ENCODE data around the gene TUBD1.
A peak's percentile ranks its signal among the peaks of the same experiment; 100 is the strongest.

Gene TUBD1

DNA sequence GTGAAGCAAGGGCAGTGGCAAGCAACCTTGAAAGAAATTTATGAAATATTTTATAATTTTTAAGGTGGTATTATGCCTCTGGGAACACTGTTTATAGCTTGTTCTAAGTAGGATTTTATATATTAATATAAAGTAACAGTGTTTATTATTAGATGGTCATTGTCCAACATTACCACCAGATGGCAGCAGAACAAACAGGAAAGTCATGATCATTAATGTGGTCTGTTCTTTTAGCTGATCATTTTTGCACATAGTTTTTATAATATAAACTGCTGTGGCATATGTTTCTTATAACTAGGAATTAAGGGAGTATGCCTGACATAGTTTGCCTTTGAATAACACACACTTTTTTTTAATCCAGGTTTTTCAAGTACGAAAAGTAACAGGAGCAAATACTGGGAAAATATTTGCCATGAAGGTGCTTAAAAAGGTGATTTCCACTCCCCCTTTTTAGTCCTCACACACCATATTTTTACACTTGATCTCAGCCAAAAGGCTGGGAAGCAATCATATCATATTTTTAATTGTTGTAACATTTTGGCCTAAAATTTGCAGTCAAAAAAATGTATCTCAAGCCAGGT lies 21.6 kb upstream of the TUBD1 start:
- Histone ChIP-seq H3K36me3 (ENCODE audit: control insufficient read depth in 1 of 2, insufficient read depth in 2 of 2, low read length in 2 of 2) (peaks cover 22 to 32% of the 10 kb centered on the region in 2 experiments), H3K18ac (ENCODE audit: low read length) (no peak overlapping the region), H3K4me2 (ENCODE audit: low read length) (no peak overlapping the region), H4K91ac (ENCODE audit: low read depth, low read length) (no peak overlapping the region), H4K12ac (ENCODE audit: low read depth, low read length) (no peak overlapping the region), H3K27ac (ENCODE audit: low read depth, low read length) (no peak overlapping the region), H3K9ac (ENCODE audit: low read length) (no peak overlapping the region), H2BK120ac (ENCODE audit: insufficient read depth, low read length, poor library complexity) (no peak overlapping the region), H2BK5ac (ENCODE audit: low read depth, low read length, poor library complexity) (no peak overlapping the region), H3K14ac (ENCODE audit: low read length) (no peak overlapping the region), H3K27me3 (ENCODE audit: insufficient read depth, low read length) (no peaks in the 10 kb centered on the region), H4K8ac (ENCODE audit: low read depth, low read length) (no peak overlapping the region), H2BK12ac (ENCODE audit: low read length) (no peak overlapping the region), H3K79me1 (ENCODE audit: low read length) (no peaks in the 10 kb centered on the region), H3K79me2 (ENCODE audit: control insufficient read depth, insufficient read depth, low read length, poor library complexity) (no peaks in the 10 kb centered on the region), H3K23ac (ENCODE audit: low read length) (no peak overlapping the region), H3K4ac (ENCODE audit: low read depth, low read length) (no peak overlapping the region), H3K4me1 (ENCODE audit: control insufficient read depth in 1 of 2, insufficient read depth in 2 of 2, low read length in 2 of 2) (no peaks in the 10 kb centered on the region), H3K9me3 (ENCODE audit: insufficient read depth, low read depth, low read length) (no peaks in the 10 kb centered on the region), H3K4me3 (ENCODE audit: low read depth, low read length) (no peak overlapping the region), H2AFZ (ENCODE audit: insufficient read depth, low read length, poor library complexity) (no peak overlapping the region), H2AK5ac (ENCODE audit: low read length) (no peak overlapping the region)
- WGBS (ENCODE audit: extremely low coverage, insufficient coverage, insufficient read length): no CpG with 5 or more reads among the region's 1 CpG
- DNase-seq: peak in 1 of 2 donors; percentile 70

DNA sequence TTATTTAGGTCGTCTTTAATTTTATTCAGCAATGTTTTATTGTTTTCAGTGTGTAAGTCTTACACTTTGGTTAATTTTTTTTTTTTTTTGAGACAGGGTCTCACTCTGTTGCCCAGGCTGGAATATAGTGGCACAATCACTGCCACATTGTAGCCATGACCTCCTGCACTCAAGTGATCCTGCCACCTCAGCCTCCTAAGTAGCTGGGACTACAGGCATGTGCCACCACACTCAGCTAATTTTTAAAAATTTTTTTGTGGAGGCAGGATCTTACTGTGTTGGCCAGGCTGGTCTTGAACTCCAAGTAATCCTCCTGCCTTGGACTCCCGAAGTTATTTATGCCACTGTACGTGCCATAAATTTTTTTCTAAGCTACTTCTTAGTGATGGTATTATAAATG lies 14.7 kb upstream of the TUBD1 start:
- H4K12ac ChIP-seq (ENCODE audit: low read depth, low read length): no peak overlapping the region
- no peak overlapping the region for H4K8ac ChIP-seq (ENCODE audit: low read depth, low read length)
- H2AK5ac ChIP-seq (ENCODE audit: low read length): no peak overlapping the region
- no peak overlapping the region for H3K4me2 ChIP-seq (ENCODE audit: low read length)
- H3K9ac ChIP-seq (ENCODE audit: low read length): no peak overlapping the region
- H3K36me3 ChIP-seq (ENCODE audit: control insufficient read depth in 1 of 2, insufficient read depth in 2 of 2, low read length in 2 of 2): peaks cover 0 to 4% of the 10 kb centered on the region in 2 experiments
- no peak overlapping the region for H4K91ac ChIP-seq (ENCODE audit: low read depth, low read length)
- no peak overlapping the region for H2BK12ac ChIP-seq (ENCODE audit: low read length)
- no peak overlapping the region for H3K23ac ChIP-seq (ENCODE audit: low read length)
- H2BK5ac ChIP-seq (ENCODE audit: low read depth, low read length, poor library complexity): no peak overlapping the region
- H3K14ac ChIP-seq (ENCODE audit: low read length): no peak overlapping the region
- H3K9me3 ChIP-seq (ENCODE audit: insufficient read depth, low read depth, low read length): no peaks in the 10 kb centered on the region
- no peaks in the 10 kb centered on the region for H3K79me2 ChIP-seq (ENCODE audit: control insufficient read depth, insufficient read depth, low read length, poor library complexity)
- no CpG with 5 or more reads among the region's 3 CpGs for WGBS (ENCODE audit: extremely low coverage, insufficient coverage, insufficient read length)
- no peaks in the 10 kb centered on the region for H3K4me1 ChIP-seq (ENCODE audit: control insufficient read depth in 1 of 2, insufficient read depth in 2 of 2, low read length in 2 of 2)
- no peaks in the 10 kb centered on the region for H3K79me1 ChIP-seq (ENCODE audit: low read length)
- DNase-seq: no peak
- H3K4me3 ChIP-seq (ENCODE audit: low read depth, low read length): no peak overlapping the region
- no peak overlapping the region for H3K27ac ChIP-seq (ENCODE audit: low read depth, low read length)
- no peak overlapping the region for H2BK120ac ChIP-seq (ENCODE audit: insufficient read depth, low read length, poor library complexity)
- no peak overlapping the region for H3K4ac ChIP-seq (ENCODE audit: low read depth, low read length)
- no peak overlapping the region for H3K18ac ChIP-seq (ENCODE audit: low read length)
- no peaks in the 10 kb centered on the region for H3K27me3 ChIP-seq (ENCODE audit: insufficient read depth, low read length)
- no peak overlapping the region for H2AFZ ChIP-seq (ENCODE audit: insufficient read depth, low read length, poor library complexity)

DNA sequence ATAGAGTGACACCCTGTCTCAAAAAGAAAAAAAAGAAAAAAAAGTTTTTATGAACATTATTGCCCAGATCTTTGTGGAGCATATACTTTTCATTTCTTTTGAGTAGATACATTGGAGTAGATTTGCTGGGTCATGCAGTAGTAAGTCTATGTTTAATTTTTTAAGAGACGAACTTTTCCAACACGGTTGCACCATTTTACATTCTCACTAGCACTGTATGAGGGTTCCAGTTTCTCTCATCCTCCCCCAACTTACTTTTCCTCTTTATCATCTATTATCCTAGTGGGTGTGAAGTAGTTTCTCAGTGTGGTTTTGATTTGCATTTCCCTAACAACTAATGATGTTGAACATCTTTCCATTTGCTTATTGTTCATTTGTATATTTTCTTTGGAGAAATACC lies 10.7 kb upstream of the TUBD1 start:
- H4K12ac ChIP-seq (ENCODE audit: low read depth, low read length): no peak overlapping the region
- no peak overlapping the region for H3K14ac ChIP-seq (ENCODE audit: low read length)
- H3K27ac ChIP-seq (ENCODE audit: low read depth, low read length): no peak overlapping the region
- H2BK5ac ChIP-seq (ENCODE audit: low read depth, low read length, poor library complexity): no peak overlapping the region
- no peak overlapping the region for H3K23ac ChIP-seq (ENCODE audit: low read length)
- H4K91ac ChIP-seq (ENCODE audit: low read depth, low read length): no peak overlapping the region
- no peak overlapping the region for H3K9ac ChIP-seq (ENCODE audit: low read length)
- H3K9me3 ChIP-seq (ENCODE audit: insufficient read depth, low read depth, low read length): peaks cover 3% of the 10 kb centered on the region
- no peaks in the 10 kb centered on the region for H3K27me3 ChIP-seq (ENCODE audit: insufficient read depth, low read length)
- no peak overlapping the region for H3K4me3 ChIP-seq (ENCODE audit: low read depth, low read length)
- H2BK12ac ChIP-seq (ENCODE audit: low read length): no peak overlapping the region
- peaks cover 0 to 4% of the 10 kb centered on the region in 2 experiments for H3K36me3 ChIP-seq (ENCODE audit: control insufficient read depth in 1 of 2, insufficient read depth in 2 of 2, low read length in 2 of 2)
- no CpG with 5 or more reads among the region's 2 CpGs for WGBS (ENCODE audit: extremely low coverage, insufficient coverage, insufficient read length)
- no peak for DNase-seq
- no peaks in the 10 kb centered on the region for H3K79me2 ChIP-seq (ENCODE audit: control insufficient read depth, insufficient read depth, low read length, poor library complexity)
- H3K79me1 ChIP-seq (ENCODE audit: low read length): no peaks in the 10 kb centered on the region
- no peak overlapping the region for H3K18ac ChIP-seq (ENCODE audit: low read length)
- H4K8ac ChIP-seq (ENCODE audit: low read depth, low read length): no peak overlapping the region
- H2BK120ac ChIP-seq (ENCODE audit: insufficient read depth, low read length, poor library complexity): no peak overlapping the region
- H3K4ac ChIP-seq (ENCODE audit: low read depth, low read length): no peak overlapping the region
- no peaks in the 10 kb centered on the region for H3K4me1 ChIP-seq (ENCODE audit: control insufficient read depth in 1 of 2, insufficient read depth in 2 of 2, low read length in 2 of 2)
- no peak overlapping the region for H2AFZ ChIP-seq (ENCODE audit: insufficient read depth, low read length, poor library complexity)
- H2AK5ac ChIP-seq (ENCODE audit: low read length): no peak overlapping the region
- no peak overlapping the region for H3K4me2 ChIP-seq (ENCODE audit: low read length)

DNA sequence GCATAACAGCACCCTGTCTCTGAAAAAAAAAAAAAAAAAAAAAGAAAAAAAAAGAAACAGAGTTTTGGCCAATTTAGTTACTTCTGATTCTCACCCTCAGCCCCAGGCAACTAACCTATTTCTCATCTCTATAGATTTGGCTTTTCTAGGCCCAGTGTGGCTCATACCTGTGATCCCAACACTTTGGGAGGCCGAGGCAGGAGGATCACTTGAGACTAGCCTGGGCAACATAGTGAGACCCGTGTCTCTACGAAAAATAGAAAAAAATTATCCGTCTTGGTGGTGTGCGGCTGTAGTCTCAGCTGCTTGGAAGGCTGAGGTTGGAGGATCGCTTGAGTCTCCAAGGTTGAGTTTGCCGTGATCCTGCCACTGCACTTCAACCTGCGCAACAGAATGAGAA lies 8.9 kb upstream of the TUBD1 start:
- H2AK5ac ChIP-seq (ENCODE audit: low read length): no peak overlapping the region
- no peak for DNase-seq
- H3K79me2 ChIP-seq (ENCODE audit: control insufficient read depth, insufficient read depth, low read length, poor library complexity): no peaks in the 10 kb centered on the region
- WGBS (ENCODE audit: extremely low coverage, insufficient coverage, insufficient read length): no CpG with 5 or more reads among the region's 8 CpGs
- H3K4ac ChIP-seq (ENCODE audit: low read depth, low read length): peak overlapping the region; percentile 67
- H3K27me3 ChIP-seq (ENCODE audit: insufficient read depth, low read length): no peaks in the 10 kb centered on the region
- no peak overlapping the region for H4K12ac ChIP-seq (ENCODE audit: low read depth, low read length)
- H2BK12ac ChIP-seq (ENCODE audit: low read length): no peak overlapping the region
- H3K14ac ChIP-seq (ENCODE audit: low read length): no peak overlapping the region
- peaks cover 0 to 4% of the 10 kb centered on the region in 2 experiments for H3K36me3 ChIP-seq (ENCODE audit: control insufficient read depth in 1 of 2, insufficient read depth in 2 of 2, low read length in 2 of 2)
- H3K23ac ChIP-seq (ENCODE audit: low read length): no peak overlapping the region
- peaks cover 3% of the 10 kb centered on the region for H3K9me3 ChIP-seq (ENCODE audit: insufficient read depth, low read depth, low read length)
- no peaks in the 10 kb centered on the region for H3K79me1 ChIP-seq (ENCODE audit: low read length)
- no peak overlapping the region for H2AFZ ChIP-seq (ENCODE audit: insufficient read depth, low read length, poor library complexity)
- no peak overlapping the region for H4K8ac ChIP-seq (ENCODE audit: low read depth, low read length)
- no peak overlapping the region for H4K91ac ChIP-seq (ENCODE audit: low read depth, low read length)
- H2BK5ac ChIP-seq (ENCODE audit: low read depth, low read length, poor library complexity): no peak overlapping the region
- H3K4me2 ChIP-seq (ENCODE audit: low read length): no peak overlapping the region
- no peak overlapping the region for H3K18ac ChIP-seq (ENCODE audit: low read length)
- H2BK120ac ChIP-seq (ENCODE audit: insufficient read depth, low read length, poor library complexity): no peak overlapping the region
- no peak overlapping the region for H3K9ac ChIP-seq (ENCODE audit: low read length)
- H3K4me3 ChIP-seq (ENCODE audit: low read depth, low read length): no peak overlapping the region
- no peak overlapping the region for H3K27ac ChIP-seq (ENCODE audit: low read depth, low read length)
- H3K4me1 ChIP-seq (ENCODE audit: control insufficient read depth in 1 of 2, insufficient read depth in 2 of 2, low read length in 2 of 2): no peaks in the 10 kb centered on the region
